GM21576 (cell line): ENCODE results near the gene TCP1.
"Not testable (repeated sequence)": the region's sequence is repeated elsewhere in the genome, so short reads cannot be mapped to it uniquely, and the experiment has no call there.

ENCODE experiments used
- ATAC-seq: cut with Tn5 transposase; IDR thresholded peaks from one replicate; pipeline ENCODE4 v1.9.1; 2021; ENCODE audit warnings: mild to moderate bottlenecking, moderate library complexity; ENCODE audit not compliant: unreplicated experiment

The TCP1 gene

GRCh38 chr6:159817951-159818739 lies 28.7 kb upstream of the TCP1 start:
- ATAC-seq: no peak

DNA sequence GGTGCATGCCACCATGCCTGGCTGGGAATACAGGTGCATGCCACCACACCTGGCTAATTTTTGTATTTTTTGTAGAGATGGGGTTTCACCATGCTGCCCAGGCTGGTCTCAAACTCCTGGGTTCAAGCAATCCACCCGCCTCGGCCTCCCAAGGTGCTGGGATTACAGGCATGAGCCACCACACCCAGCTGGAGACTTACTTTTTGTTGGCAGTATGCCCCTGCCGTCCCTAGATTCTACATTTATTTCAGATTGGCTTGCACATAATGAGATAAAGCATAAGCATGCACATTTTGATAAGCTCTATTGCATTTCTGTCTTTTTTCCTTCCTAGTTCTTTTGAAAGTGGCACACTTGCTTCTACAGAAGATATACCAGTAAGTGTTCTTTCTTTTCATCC lies 27.4 kb upstream of the TCP1 start:
- ATAC-seq: not testable (repeated sequence)

- no peak for ATAC-seq
These were observed 26.0 kb upstream of the TCP1 start for GRCh38 chr6:159815410-159815809.

DNA sequence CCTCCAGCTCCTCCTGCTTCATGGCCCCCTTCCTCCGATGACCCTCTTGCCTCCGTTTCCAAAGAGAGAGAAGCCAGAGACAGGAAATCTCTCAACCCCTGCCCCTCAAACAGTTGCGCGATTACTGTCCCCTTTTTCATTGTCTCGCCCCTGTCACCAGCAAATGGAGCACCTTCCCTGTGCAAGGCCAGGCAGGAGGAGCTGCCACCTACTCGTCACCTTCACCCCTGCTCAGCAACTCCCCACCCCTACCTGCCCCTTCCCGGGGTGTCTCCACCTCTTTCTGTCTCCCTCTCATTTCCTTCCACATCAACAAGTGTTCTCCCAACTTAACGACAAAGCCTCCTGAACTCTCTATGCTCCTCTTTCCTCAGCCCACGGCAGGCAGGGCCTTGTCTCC lies 24.4 kb upstream of the TCP1 start:
- no peak for ATAC-seq

GRCh38 chr6:159809149-159809548 lies 19.7 kb upstream of the TCP1 start:
- ATAC-seq: no peak

DNA sequence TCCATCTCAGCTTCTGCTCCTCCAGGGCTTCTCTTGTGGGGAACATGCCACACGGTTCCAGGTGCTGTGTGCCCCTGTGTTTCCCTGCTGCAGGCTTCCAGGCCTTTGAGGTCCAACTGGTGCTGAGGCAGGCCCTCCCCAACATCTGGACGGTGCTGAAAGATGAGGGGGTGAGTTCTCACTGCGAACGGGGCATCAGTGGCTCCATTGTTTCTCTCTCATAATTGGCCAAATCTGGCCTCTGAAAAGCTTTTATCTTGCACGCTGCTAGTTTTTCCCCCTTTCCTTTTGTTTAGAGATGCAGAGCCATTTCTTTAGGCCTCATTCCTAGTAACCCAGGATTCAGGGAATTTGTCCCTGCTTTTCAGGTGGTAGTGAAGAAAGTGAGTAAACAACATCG lies 19.2 kb upstream of the TCP1 start:
- no peak for ATAC-seq

GRCh38 chr6:159807150-159807858 lies 17.9 kb upstream of the TCP1 start:
- no peak for ATAC-seq

- ATAC-seq: no peak
These were observed 16.6 kb upstream of the TCP1 start for GRCh38 chr6:159806021-159806458.

- no peak for ATAC-seq
These were observed 16.1 kb upstream of the TCP1 start for GRCh38 chr6:159805440-159806020.

DNA sequence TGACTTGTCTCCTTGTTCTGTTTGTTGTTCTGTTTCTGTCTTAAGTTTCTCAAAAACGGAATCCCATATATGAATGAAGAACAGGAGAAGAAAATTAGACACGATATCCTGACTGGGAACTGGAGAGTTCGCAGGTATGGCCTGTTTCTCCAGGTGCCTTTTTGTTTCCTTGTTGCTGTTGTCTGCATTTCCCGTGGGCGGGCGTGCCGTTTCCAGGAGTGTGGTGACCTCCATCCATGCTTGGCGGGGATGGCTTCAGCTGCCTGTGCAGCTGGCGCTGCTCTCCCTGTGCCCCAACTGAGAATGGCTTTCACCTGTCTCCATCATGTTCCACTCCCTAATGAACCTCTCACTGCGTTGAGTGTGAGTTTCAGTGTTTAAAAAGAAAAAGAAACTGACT lies 15.1 kb upstream of the TCP1 start:
- no peak for ATAC-seq

DNA sequence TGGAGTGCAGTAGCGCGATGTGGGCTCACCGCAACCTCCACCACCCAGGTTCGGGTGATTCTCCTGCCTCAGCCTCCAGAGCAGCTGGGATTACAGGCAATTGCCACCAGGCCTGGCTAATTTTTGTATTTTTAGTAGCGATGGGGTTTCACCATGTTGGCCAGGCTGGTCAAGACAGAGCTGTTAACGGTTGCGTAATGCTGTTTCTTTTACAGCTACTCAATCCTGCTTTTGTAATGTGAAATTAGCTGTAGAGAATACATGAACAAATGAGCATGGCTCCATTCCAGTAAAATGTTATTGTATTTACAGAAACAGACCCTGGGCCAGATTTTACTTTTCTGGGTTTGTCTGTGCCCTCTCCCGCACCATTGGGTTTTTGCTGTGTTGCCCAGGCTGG lies 12.5 kb upstream of the TCP1 start:
- no peak for ATAC-seq

DNA sequence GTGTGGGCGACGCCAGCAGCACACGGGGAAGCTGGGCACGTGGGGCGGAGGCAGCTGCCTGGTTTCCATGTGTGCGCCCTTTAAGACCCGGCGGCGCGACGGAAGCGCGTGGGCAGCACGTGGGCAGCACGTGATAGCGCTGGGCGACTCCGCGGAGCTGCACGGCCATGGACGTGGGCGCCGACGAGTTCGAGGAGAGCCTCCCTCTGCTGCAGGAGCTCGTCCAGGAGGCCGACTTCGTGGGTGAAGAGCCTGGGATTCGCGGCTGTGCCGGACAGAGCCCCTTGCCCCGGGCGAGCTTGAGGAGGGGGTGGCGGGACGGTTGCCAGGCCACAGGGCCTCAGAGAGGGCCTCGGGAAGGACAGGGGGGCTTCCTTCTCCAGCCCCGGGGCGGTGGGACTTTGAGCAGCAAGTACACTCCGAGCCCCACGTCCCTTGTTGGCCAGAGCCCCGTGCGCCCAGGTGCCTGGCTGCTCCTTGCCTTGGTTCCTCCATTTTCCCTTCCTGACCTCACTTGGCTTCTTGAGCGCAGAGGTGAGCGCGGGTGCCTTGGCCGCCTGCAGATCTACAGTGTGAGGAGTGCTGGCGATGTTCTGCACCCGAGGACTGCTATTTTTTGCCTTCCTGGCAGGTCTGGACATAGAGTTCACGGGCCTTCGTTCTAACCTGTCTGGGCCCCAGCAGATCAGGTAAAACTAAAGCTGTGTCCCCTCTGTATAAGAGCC lies 10.9 kb upstream of the TCP1 start, which contains the start of gene PNLDC1:
Gene PNLDC1 (plus strand): TSS at position 136 of the 725 bp plus-strand sequence. CDS start 32 bp downstream, at position 168.
- ATAC-seq: no peak

DNA sequence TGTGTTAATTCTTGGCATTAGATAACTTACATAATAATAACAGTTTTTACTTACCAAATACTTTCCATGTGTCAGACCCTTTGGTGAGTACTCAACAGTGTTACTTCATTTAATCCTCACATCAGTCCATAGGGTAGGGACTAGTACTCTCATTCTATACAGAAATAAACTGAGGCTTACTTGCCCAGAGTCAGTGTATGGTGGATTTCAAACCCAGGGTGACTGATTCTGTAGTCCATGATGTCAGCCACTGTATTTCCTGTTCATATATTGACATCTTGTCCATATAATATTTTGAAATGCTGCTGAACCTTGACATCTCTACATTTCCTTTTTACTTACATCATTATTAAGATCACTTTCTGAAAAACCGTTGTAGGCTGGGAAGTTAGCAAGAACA lies 8.2 kb upstream of the TCP1 start:
- ATAC-seq: no peak

DNA sequence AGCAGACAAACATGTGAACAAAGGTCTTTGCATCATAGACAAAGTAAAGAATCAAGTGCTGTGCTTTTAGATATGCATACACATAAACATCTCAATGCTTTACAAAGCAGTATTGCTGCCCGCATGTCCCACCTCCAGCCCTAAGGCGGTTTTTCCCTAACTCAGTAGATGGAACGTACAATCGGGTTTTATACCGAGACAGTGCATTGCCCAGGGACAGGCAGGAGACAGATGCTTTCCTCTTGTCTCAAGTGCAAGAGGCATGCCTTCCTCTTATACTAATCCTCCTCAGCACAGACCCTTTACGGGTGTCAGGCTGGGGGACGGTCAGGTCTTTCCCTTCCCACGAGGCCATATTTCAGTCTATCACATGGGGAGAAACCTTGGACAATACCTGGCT lies 5.6 kb upstream of the TCP1 start:
- not testable (repeated sequence) for ATAC-seq

- ATAC-seq: no peak
These were observed 1.7 kb upstream of the TCP1 start for GRCh38 chr6:159790956-159791598.

DNA sequence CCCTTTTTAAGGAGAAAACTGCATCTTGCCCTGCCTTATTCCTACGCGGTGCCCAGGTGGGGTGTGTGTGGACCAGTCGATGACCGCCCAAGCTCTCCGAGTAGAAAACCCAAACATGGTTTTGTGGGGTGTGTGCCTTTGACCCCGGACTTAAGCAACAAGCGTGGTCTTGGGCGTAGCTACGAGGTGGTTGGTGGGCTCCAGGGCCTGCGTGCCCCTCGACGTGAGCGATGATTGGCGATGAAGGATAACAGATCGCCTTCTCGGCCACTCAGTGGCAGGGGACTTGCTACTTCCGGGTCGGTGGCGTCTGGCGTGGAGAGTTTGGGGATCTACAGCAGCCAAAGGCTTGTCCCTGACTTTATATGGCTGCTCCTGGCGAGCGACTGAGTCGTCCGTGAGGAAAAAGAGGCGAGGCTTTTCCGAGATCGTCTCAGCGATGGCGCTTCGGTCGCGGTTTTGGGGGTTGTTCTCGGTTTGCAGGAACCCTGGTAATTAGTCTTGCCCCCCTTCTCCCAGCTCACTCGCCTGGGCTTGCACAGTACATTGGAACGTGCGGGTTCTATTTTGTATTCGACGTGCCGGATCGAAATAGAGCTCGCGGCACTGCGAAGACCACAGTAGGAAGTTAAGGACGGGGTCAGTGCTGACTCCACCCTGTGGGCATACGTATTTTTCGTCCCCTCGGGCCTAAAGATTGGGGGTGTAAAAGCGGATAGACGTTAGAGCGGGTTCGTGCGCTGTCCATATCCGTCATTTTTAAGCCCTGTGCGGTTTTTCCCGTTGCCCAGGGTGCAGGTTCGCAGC lies 950 bp upstream of the TCP1 start, which contains the start of gene MRPL18:
Gene MRPL18 (plus strand): TSS at position 319 of the 807 bp plus-strand sequence. CDS start 121 bp downstream, at position 440.
- ATAC-seq: peak; percentile 79

GRCh38 chr6:159788753-159789376 lies 537 bp downstream of the TCP1 start:
- ATAC-seq: no peak

DNA sequence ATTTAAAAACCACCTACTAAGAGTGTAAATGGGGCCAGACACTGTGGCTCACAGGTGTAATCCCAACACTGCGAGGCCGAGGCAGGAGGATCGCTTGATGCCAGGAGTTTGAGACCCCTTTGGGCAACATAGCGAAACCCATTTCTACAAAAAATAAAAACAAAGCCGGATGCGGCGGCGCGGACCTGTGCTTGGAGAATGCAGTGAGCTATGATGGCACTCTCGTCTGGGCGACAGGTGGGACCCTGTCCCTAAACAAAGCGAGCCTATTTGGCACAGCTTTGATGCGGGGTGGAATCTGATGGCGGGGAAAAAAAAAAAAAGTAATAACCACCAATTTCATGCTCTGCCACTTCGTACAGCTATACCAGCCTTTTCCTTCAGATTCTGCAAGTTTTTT lies 1.1 kb downstream of the TCP1 start:
- ATAC-seq: no peak

DNA sequence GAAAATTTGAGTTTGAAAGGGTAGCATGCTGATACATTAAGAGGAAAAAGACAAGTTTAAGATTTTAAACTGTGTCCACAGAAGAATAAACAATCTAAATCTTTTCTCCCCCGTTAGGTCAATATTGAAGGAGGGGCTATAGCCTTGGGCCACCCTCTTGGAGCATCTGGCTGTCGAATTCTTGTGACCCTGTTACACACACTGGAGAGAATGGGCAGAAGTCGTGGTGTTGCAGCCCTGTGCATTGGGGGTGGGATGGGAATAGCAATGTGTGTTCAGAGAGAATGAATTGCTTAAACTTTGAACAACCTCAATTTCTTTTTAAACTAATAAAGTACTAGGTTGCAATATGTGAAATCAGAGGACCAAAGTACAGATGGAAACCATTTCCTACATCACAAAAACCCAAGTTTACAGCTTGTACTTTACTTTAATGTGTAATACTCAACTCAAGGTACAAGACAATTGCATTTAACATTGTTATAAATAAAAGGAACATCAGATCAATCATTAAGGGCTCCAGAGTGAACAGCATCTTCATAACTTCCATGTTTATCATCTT lies 10.8 kb downstream of the TCP1 start:
- ATAC-seq: no peak
